ENCODE measurements around the gene TBK1.

TBK1 gene

GRCh38 chr12:64473176-64473575 lies 21.3 kb downstream of the TBK1 start:
- no peak for TF ChIP-seq CREB5 (CRISPR knock-in tag; IDR thresholded peaks at IDR 0.05; ENCODE audit: low read depth)
- TF ChIP-seq BACH2 (CRISPR knock-in tag; IDR thresholded peaks at IDR 0.05; ENCODE audit: borderline replicate concordance) = no peak
- no peak for TF ChIP-seq TOX (CRISPR knock-in tag; IDR thresholded peaks at IDR 0.05; ENCODE audit: borderline replicate concordance)
- TF ChIP-seq CSDC2 (CRISPR knock-in tag; IDR thresholded peaks at IDR 0.05) = no peak
- no peak for TF ChIP-seq PPARA (CRISPR knock-in tag; IDR thresholded peaks at IDR 0.05; ENCODE audit: borderline replicate concordance)
- TF ChIP-seq ZFP3 (CRISPR knock-in tag; IDR thresholded peaks at IDR 0.05) = no peak
- no peak for TF ChIP-seq ESRRG (CRISPR knock-in tag; IDR thresholded peaks at IDR 0.05)
- no peak for TF ChIP-seq TCF4 (CRISPR knock-in tag; IDR thresholded peaks at IDR 0.05; ENCODE audit: borderline replicate concordance)
- no peak for TF ChIP-seq RARB (CRISPR knock-in tag; IDR thresholded peaks at IDR 0.05)
- TF ChIP-seq ISL1 (CRISPR knock-in tag; IDR thresholded peaks at IDR 0.05) = no peak
- TF ChIP-seq OSR1 (CRISPR knock-in tag; IDR thresholded peaks at IDR 0.05) = no peak
- TF ChIP-seq ZC3H10 (CRISPR knock-in tag; IDR thresholded peaks at IDR 0.05) = no peak
- no peak for ATAC-seq

GRCh38 chr12:64475518-64475917 lies 23.6 kb downstream of the TBK1 start:
- no peak for ATAC-seq
- TF ChIP-seq ZNF8 (CRISPR knock-in tag; IDR thresholded peaks at IDR 0.05) (peak; percentile 72), PPARA (CRISPR knock-in tag; IDR thresholded peaks at IDR 0.05; ENCODE audit: borderline replicate concordance) (no peak), ZC3H10 (CRISPR knock-in tag; IDR thresholded peaks at IDR 0.05) (no peak), ZFP30 (CRISPR knock-in tag; IDR thresholded peaks at IDR 0.05) (no peak), CSRNP3 (CRISPR knock-in tag; IDR thresholded peaks at IDR 0.05) (no peak), TSHZ2 (CRISPR knock-in tag; IDR thresholded peaks at IDR 0.05) (no peak), ZFP3 (CRISPR knock-in tag; IDR thresholded peaks at IDR 0.05) (no peak), ARNTL (CRISPR knock-in tag; IDR thresholded peaks at IDR 0.05; ENCODE audit: borderline replicate concordance, low read depth) (no peak), BACH2 (CRISPR knock-in tag; IDR thresholded peaks at IDR 0.05; ENCODE audit: borderline replicate concordance) (no peak)

GRCh38 chr12:64476844-64477243 lies 24.9 kb downstream of the TBK1 start:
- no peak for ATAC-seq
- TF ChIP-seq TSHZ2 (CRISPR knock-in tag; IDR thresholded peaks at IDR 0.05) (no peak), ZFP3 (CRISPR knock-in tag; IDR thresholded peaks at IDR 0.05) (no peak), CSDC2 (CRISPR knock-in tag; IDR thresholded peaks at IDR 0.05) (no peak), RARB (CRISPR knock-in tag; IDR thresholded peaks at IDR 0.05) (no peak), ZFP30 (CRISPR knock-in tag; IDR thresholded peaks at IDR 0.05) (no peak), SNAI2 (CRISPR knock-in tag; IDR thresholded peaks at IDR 0.05) (no peak), POU6F1 (CRISPR knock-in tag; IDR thresholded peaks at IDR 0.05; ENCODE audit: borderline replicate concordance, low read depth) (no peak), ZC3H10 (CRISPR knock-in tag; IDR thresholded peaks at IDR 0.05) (no peak), ZNF8 (CRISPR knock-in tag; IDR thresholded peaks at IDR 0.05) (no peak)
